GM19023 (cell line): ENCODE measurements around the gene DNAH8.
A peak's percentile ranks its signal among the peaks of the same experiment; 100 is the strongest.
"Not testable (repeated sequence)": the region's sequence is repeated elsewhere in the genome, so short reads cannot be mapped to it uniquely, and the experiment has no call there.

Source experiments
- ATAC-seq: cut with Tn5 transposase; IDR thresholded peaks from one replicate; pipeline ENCODE4 v1.9.1; 2021; ENCODE audit warnings: mild to moderate bottlenecking, moderate library complexity; ENCODE audit not compliant: unreplicated experiment

DNAH8 gene

GRCh38 chr6:38697846-38698245 lies 17.3 kb upstream of the DNAH8 start:
- no peak for ATAC-seq

- not testable (repeated sequence) for ATAC-seq
Measured at GRCh38 chr6:38699702-38700101, 15.4 kb upstream of the DNAH8 start.

GRCh38 chr6:38701551-38701950 lies 13.6 kb upstream of the DNAH8 start:
- no peak for ATAC-seq

- ATAC-seq, result peak; percentile 100
Measured at GRCh38 chr6:38702558-38703397, 12.3 kb upstream of the DNAH8 start, which contains the start of gene GLO1. Gene GLO1, minus strand, starts transcription at chr6:38703145. Its CDS starts 91 bp downstream, at chr6:38703054.

GRCh38 chr6:38703949-38704590 lies 11.0 kb upstream of the DNAH8 start:
- ATAC-seq, result no peak

GRCh38 chr6:38705924-38706323 lies 9.2 kb upstream of the DNAH8 start:
- ATAC-seq, result no peak

GRCh38 chr6:38708496-38708895 lies 6.6 kb upstream of the DNAH8 start:
- ATAC-seq, result no peak

- ATAC-seq, result no peak
Measured at GRCh38 chr6:38713812-38714211, 1.3 kb upstream of the DNAH8 start.

GRCh38 chr6:38714239-38715015 lies 684 bp upstream of the DNAH8 start:
- no peak for ATAC-seq

- ATAC-seq, result no peak
Measured at GRCh38 chr6:38716825-38717224, 1.7 kb downstream of the DNAH8 start.

GRCh38 chr6:38719358-38719757 lies 4.2 kb downstream of the DNAH8 start:
- no peak for ATAC-seq

- ATAC-seq, result no peak
Measured at GRCh38 chr6:38720295-38720694, 5.2 kb downstream of the DNAH8 start.

GRCh38 chr6:38722038-38722437 lies 6.9 kb downstream of the DNAH8 start:
- ATAC-seq, result no peak

GRCh38 chr6:38722727-38723334 lies 7.7 kb downstream of the DNAH8 start:
- ATAC-seq, result no peak

- no peak for ATAC-seq
Measured at GRCh38 chr6:38723783-38724182, 8.7 kb downstream of the DNAH8 start.

GRCh38 chr6:38724343-38724742 lies 9.2 kb downstream of the DNAH8 start:
- ATAC-seq, result no peak

- ATAC-seq, result no peak
Measured at GRCh38 chr6:38725414-38726183, 10.5 kb downstream of the DNAH8 start.

- no peak for ATAC-seq
Measured at GRCh38 chr6:38728203-38728602, 13.1 kb downstream of the DNAH8 start.

- ATAC-seq, result no peak
Measured at GRCh38 chr6:38730140-38730862, 15.2 kb downstream of the DNAH8 start.

- ATAC-seq, result no peak
Measured at GRCh38 chr6:38736951-38737350, 21.8 kb downstream of the DNAH8 start.
